H1 (cell line): ENCODE data around the gene ESYT2. TPM values are rescaled to one million over a fixed set of nuclear protein-coding genes. Genes with fewer than 3 reads are reported as not detected.

Source experiments
- CBX5 ChIP-seq: fragments of 300-800, 300-1000 bp; sonication (generic); IDR thresholded peaks from 2 replicates; pipeline ENCODE4 v1.7.1; 2016; ENCODE audit warnings: antibody characterized with exemption, low read length, low read depth
- JUND ChIP-seq: IDR thresholded peaks from 2 replicates; pipeline ENCODE4 v1.6.1; 2011; ENCODE audit warnings: mild to moderate bottlenecking, improper control_type of control experiment, low read length
- KDM4A ChIP-seq: IDR thresholded peaks from one replicate; pipeline ENCODE4 v1.7.1; 2012; ENCODE audit warnings: low read depth, mild to moderate bottlenecking, moderate library complexity, low read length, inconsistent platforms; ENCODE audit not compliant: severe bottlenecking
- SIX5 ChIP-seq: IDR thresholded peaks from 2 replicates; pipeline ENCODE4 v1.6.1; 2011; ENCODE audit warnings: mild to moderate bottlenecking, low read depth, low read length
- SRF ChIP-seq: IDR thresholded peaks from 2 replicates; pipeline ENCODE4 v1.6.1; 2011; ENCODE audit warnings: mild to moderate bottlenecking, low read depth, low read length, moderate library complexity
- polyA plus RNA-seq, 7 experiments: library from polyadenylated mRNA; depleted of rRNA in 3 of 7; stranded (reverse) in 5 of 7; unstranded in 2 of 7; fragments of >200 nt in 5 of 7; fragments of 200-250 nt in 2 of 7; gene quantifications; 1 replicate in 5 of 7; 2 replicates in 1 of 7; 4 replicates in 1 of 7; pipeline versions ENCODE4 v1.2.1 to v1.2.3, GENCODE V29; 2011 to 2013; ENCODE audit warnings: missing spikeins in 2 of 7, mixed read lengths in 2 of 7
- total RNA-seq: library from RNA; stranded (reverse); fragmentation: NEBNext Ultra II Directional; extraction: Animal tissue kit (Norgen Biotek cat#: 25700); gene quantifications from 2 replicates; pipeline ENCODE4 v1.2.1, GENCODE V29; 2021

ESYT2 gene
- total and polyA plus RNA-seq, 2 of the 8 experiments (the other 6 are each of a cell fraction or from before 2014, with no cell fraction given), result 27.0 to 37.5 TPM

DNA sequence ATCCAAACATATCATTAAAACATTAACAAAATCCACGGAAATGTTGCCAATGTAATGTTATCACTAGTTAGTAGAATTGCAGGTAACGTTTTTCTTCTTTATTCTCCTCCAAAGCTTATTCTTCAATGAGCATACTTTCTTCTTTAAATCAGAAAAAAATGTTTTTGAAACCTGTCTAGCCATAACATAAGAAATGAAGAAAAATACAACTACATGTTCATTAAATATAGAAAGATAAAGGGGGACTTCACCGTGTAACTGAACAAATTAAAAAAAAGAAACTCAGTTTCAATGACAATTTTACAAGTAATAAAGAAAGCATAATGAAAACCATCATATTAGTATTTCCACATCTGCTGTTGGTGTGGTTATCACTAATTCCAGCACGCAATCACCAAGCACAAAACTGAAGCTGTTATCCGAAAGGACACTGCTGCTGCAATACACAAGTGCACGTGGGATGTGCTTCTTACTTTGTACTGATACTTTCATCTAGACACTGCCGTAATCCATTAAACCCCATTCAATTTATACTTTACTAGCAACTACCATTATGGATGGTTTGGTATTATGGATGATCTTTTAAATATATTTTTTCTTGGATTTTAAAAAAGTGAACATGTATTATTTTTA is 9.6 kb downstream of the ESYT2 start (continued):
- TF ChIP-seq CBX5, result no peak
- TF ChIP-seq JUND, result no peak
- TF ChIP-seq KDM4A, result no peak
- no peak for TF ChIP-seq SRF
- no peak for TF ChIP-seq SIX5
